Measurements from ENCODE around the gene NCAPD2.

NCAPD2 gene

GRCh38 chr12:6542209-6543009 lies 48.5 kb downstream of the NCAPD2 start:
- Histone ChIP-seq H3K36me3 (peaks cover 77% of the 10 kb centered on the region), H3K27ac (peak overlapping the region; percentile 62), H3K4me1 (ENCODE audit: control insufficient read depth in 1 of 2, insufficient read depth in 1 of 2, low read depth in 1 of 2, low read length in 1 of 2) (peaks cover 46 to 49% of the 10 kb centered on the region in 2 experiments), H3K27me3 (no peaks in the 10 kb centered on the region), H3K4me3 (ENCODE audit: low read depth in 1 of 2, low read length in 1 of 2) (no peak overlapping the region), H3K9me3 (no peaks in the 10 kb centered on the region)
- TF ChIP-seq, protein P1, sequence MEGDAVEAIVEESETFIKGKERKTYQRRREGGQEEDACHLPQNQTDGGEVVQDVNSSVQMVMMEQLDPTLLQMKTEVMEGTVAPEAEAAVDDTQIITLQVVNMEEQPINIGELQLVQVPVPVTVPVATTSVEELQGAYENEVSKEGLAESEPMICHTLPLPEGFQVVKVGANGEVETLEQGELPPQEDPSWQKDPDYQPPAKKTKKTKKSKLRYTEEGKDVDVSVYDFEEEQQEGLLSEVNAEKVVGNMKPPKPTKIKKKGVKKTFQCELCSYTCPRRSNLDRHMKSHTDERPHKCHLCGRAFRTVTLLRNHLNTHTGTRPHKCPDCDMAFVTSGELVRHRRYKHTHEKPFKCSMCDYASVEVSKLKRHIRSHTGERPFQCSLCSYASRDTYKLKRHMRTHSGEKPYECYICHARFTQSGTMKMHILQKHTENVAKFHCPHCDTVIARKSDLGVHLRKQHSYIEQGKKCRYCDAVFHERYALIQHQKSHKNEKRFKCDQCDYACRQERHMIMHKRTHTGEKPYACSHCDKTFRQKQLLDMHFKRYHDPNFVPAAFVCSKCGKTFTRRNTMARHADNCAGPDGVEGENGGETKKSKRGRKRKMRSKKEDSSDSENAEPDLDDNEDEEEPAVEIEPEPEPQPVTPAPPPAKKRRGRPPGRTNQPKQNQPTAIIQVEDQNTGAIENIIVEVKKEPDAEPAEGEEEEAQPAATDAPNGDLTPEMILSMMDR (IDR thresholded peaks at IDR 0.05), result no peak

- Histone ChIP-seq H3K27ac (no peak overlapping the region), H3K36me3 (peaks cover 56% of the 10 kb centered on the region), H3K4me3 (ENCODE audit: low read depth in 1 of 2, low read length in 1 of 2) (no peak overlapping the region), H3K9me3 (no peaks in the 10 kb centered on the region), H3K4me1 (ENCODE audit: control insufficient read depth in 1 of 2, insufficient read depth in 1 of 2, low read depth in 1 of 2, low read length in 1 of 2) (peaks cover 46 to 51% of the 10 kb centered on the region in 2 experiments), H3K27me3 (no peaks in the 10 kb centered on the region)
- TF ChIP-seq, protein P1 (IDR thresholded peaks at IDR 0.05), result no peak
Observed at GRCh38 chr12:6546016-6546415, 52.1 kb downstream of the NCAPD2 start.

- Histone ChIP-seq H3K27ac (peak overlapping the region; percentile 94), H3K4me1 (ENCODE audit: control insufficient read depth in 1 of 2, insufficient read depth in 1 of 2, low read depth in 1 of 2, low read length in 1 of 2) (peaks cover 53 to 55% of the 10 kb centered on the region in 2 experiments), H3K27me3 (no peaks in the 10 kb centered on the region), H3K9me3 (no peaks in the 10 kb centered on the region), H3K36me3 (peaks cover 47% of the 10 kb centered on the region), H3K4me3 (ENCODE audit: low read depth in 1 of 2, low read length in 1 of 2) (no peak overlapping the region)
- TF ChIP-seq, protein P1 (IDR thresholded peaks at IDR 0.05), result no peak
Observed at GRCh38 chr12:6547566-6547965, 53.7 kb downstream of the NCAPD2 start.

GRCh38 chr12:6547987-6548386 lies 54.1 kb downstream of the NCAPD2 start:
- Histone ChIP-seq H3K27me3 (no peaks in the 10 kb centered on the region), H3K36me3 (peaks cover 44% of the 10 kb centered on the region), H3K4me1 (ENCODE audit: control insufficient read depth in 1 of 2, insufficient read depth in 1 of 2, low read depth in 1 of 2, low read length in 1 of 2) (peaks cover 52 to 54% of the 10 kb centered on the region in 2 experiments), H3K4me3 (ENCODE audit: low read depth in 1 of 2, low read length in 1 of 2) (no peak overlapping the region), H3K27ac (peak overlapping the region; percentile 94), H3K9me3 (no peaks in the 10 kb centered on the region)
- TF ChIP-seq, protein P1 (IDR thresholded peaks at IDR 0.05), result no peak

GRCh38 chr12:6548556-6548955 lies 54.7 kb downstream of the NCAPD2 start:
- Histone ChIP-seq H3K4me1 (ENCODE audit: control insufficient read depth in 1 of 2, insufficient read depth in 1 of 2, low read depth in 1 of 2, low read length in 1 of 2) (peaks cover 58 to 60% of the 10 kb centered on the region in 2 experiments), H3K36me3 (peaks cover 41% of the 10 kb centered on the region), H3K4me3 (ENCODE audit: low read depth in 1 of 2, low read length in 1 of 2) (peak overlapping the region; percentile 57 to 65), H3K9me3 (no peaks in the 10 kb centered on the region), H3K27me3 (no peaks in the 10 kb centered on the region), H3K27ac (peak overlapping the region; percentile 94)
- TF ChIP-seq, protein P1 (IDR thresholded peaks at IDR 0.05), result no peak

Measured in neutrophil (primary cell).